GM23338 (cell line): Measurements from ENCODE around the gene FSD1. TPM values are rescaled to one million over a fixed set of nuclear protein-coding genes. Genes with fewer than 3 reads are reported as not detected.

Source experiments
- ATAC-seq: fragments of 200-7000 bp; cut with Tn5 transposase; 3 replicates; pipeline ENCODE4 v1.9.1; 2020
- DNase-seq: peaks from one replicate; pipeline ENCODE4 v3.0.0-alpha.2; 2015; ENCODE audit warnings: low spot score
- H2AFZ ChIP-seq: fragments of 200-600 bp; sonication (generic); 2 replicates; pipeline ENCODE4 v1.8.0; 2016; ENCODE audit warnings: antibody characterized with exemption, mild to moderate bottlenecking, moderate library complexity
- H3F3A ChIP-seq: fragments of 200-600 bp; sonication (generic); replicated peaks from 2 replicates; pipeline ENCODE4 v1.8.0; 2017; ENCODE audit warnings: antibody characterized with exemption, mixed run types, low read depth
- H3K27ac ChIP-seq: fragments of 200-600 bp; sonication (generic); 2 replicates; pipeline ENCODE4 v1.6.1; 2016; ENCODE audit warnings: low read depth
- H3K27me3 ChIP-seq: fragments of 200-600 bp; sonication (generic); 2 replicates; pipeline ENCODE4 v1.8.0; 2016; ENCODE audit warnings: mild to moderate bottlenecking, mixed run types, moderate library complexity; ENCODE audit not compliant: insufficient read depth
- H3K36me3 ChIP-seq: fragments of 200-600 bp; sonication (generic); 2 replicates; pipeline ENCODE4 v1.8.0; 2016; ENCODE audit warnings: mild to moderate bottlenecking; ENCODE audit not compliant: insufficient read depth
- H3K4me1 ChIP-seq: fragments of 200-600 bp; sonication (generic); 2 replicates; pipeline ENCODE4 v1.8.0; 2016; ENCODE audit warnings: mild to moderate bottlenecking, moderate library complexity; ENCODE audit not compliant: insufficient read depth
- H3K4me2 ChIP-seq: fragments of 200-600 bp; sonication (generic); 2 replicates; pipeline ENCODE4 v1.7.1; 2017; ENCODE audit warnings: mixed run types
- H3K4me3 ChIP-seq: fragments of 200-600 bp; sonication (generic); 2 replicates; pipeline ENCODE4 v1.6.1; 2016; ENCODE audit warnings: mixed run types
- H3K79me2 ChIP-seq: fragments of 200-600 bp; sonication (generic); replicated peaks from 2 replicates; pipeline ENCODE4 v1.8.0; 2017; ENCODE audit warnings: mild to moderate bottlenecking; ENCODE audit not compliant: insufficient read depth
- H3K9me2 ChIP-seq: fragments of 200-600 bp; sonication (generic); 2 replicates; pipeline ENCODE4 v1.8.0; 2017; ENCODE audit not compliant: insufficient read depth
- H4K20me1 ChIP-seq: fragments of 200-600 bp; sonication (generic); replicated peaks from 2 replicates; pipeline ENCODE4 v1.8.0; 2017; ENCODE audit warnings: mild to moderate bottlenecking; ENCODE audit not compliant: insufficient read depth
- H3K27ac Mint-ChIP-seq: 2 replicates; pipeline ENCODE4 v1.8.0; 2020; ENCODE audit warnings: inconsistent platforms, mild to moderate bottlenecking, moderate library complexity, mixed read lengths
- H3K27me3 Mint-ChIP-seq: 3 replicates; pipeline ENCODE4 v1.8.0; 2022; ENCODE audit warnings: low read depth, mild to moderate bottlenecking, moderate library complexity, mixed read lengths, inconsistent platforms; ENCODE audit not compliant: insufficient read depth, poor library complexity
- H3K36me3 Mint-ChIP-seq: 3 replicates; pipeline ENCODE4 v1.8.0; 2021; ENCODE audit warnings: low read depth, mild to moderate bottlenecking, inconsistent platforms, moderate library complexity, mixed read lengths
- H3K4me1 Mint-ChIP-seq: 3 replicates; pipeline ENCODE4 v1.8.0; 2020; ENCODE audit warnings: mild to moderate bottlenecking, inconsistent platforms, mixed read lengths
- H3K4me3 Mint-ChIP-seq: 3 replicates; pipeline ENCODE4 v1.8.0; 2021; ENCODE audit warnings: moderate library complexity, mild to moderate bottlenecking, inconsistent platforms, mixed read lengths
- H3K9me3 Mint-ChIP-seq: 3 replicates; pipeline ENCODE4 v1.8.0; 2020; ENCODE audit warnings: moderate library complexity, mild to moderate bottlenecking, inconsistent platforms, mixed read lengths
- EZH2 ChIP-seq: fragments of 200-600 bp; sonication (generic); IDR thresholded peaks from one replicate; pipeline ENCODE4 v1.8.0; 2017; ENCODE audit warnings: antibody characterized with exemption, mild to moderate bottlenecking, low read depth; ENCODE audit not compliant: unreplicated experiment
- NANOG ChIP-seq: IDR thresholded peaks from 2 replicates; pipeline ENCODE4 v1.6.1; 2016; ENCODE audit warnings: antibody characterized with exemption, borderline replicate concordance
- POLR2AphosphoS5 ChIP-seq: IDR thresholded peaks from 2 replicates; pipeline ENCODE4 v1.6.1; 2016; ENCODE audit warnings: antibody characterized with exemption, low read depth
- STAT1 ChIP-seq: IDR thresholded peaks from one replicate; pipeline ENCODE4 v1.6.1; 2016; ENCODE audit warnings: antibody characterized with exemption; ENCODE audit not compliant: unreplicated experiment
- ZNF331 ChIP-seq: fragments of 250-450 bp; sonication (Bioruptor Pico); IDR thresholded peaks from 2 replicates; pipeline ENCODE4 v1.5.0; 2020; ENCODE audit warnings: low read depth, mild to moderate bottlenecking, moderate library complexity
- polyA plus RNA-seq: library from polyadenylated mRNA; unstranded; fragments of >200 nt; fragmentation: Nextera tagmentation; extraction: Ambion mirVana; gene quantifications from 2 replicates; pipeline ENCODE4 v1.2.1, GENCODE V29; 2016
- total RNA-seq: library from RNA; depleted of rRNA; stranded (reverse); fragments of >200 nt; shearing (Covaris generic); gene quantifications from 2 replicates; pipeline ENCODE4 v1.2.3, GENCODE V29; 2014
- TF ChIP-seq, protein P1 (sequence below): IDR thresholded peaks from one replicate; pipeline ENCODE4 v1.6.1; 2018; ENCODE audit warnings: antibody characterized with exemption; ENCODE audit not compliant: unreplicated experiment
- TF ChIP-seq, protein P2 (sequence below): IDR thresholded peaks from 2 replicates; pipeline ENCODE4 v1.6.1; 2016; ENCODE audit warnings: antibody characterized with exemption
- TF ChIP-seq, protein P3 (sequence below), 2 experiments: fragments of 200-600 bp in 1 of 2; sonication (generic) in 1 of 2; conservative IDR thresholded peaks; 2 replicates each; pipeline versions ENCODE4 v1.5.1 to v1.6.1; 2016 to 2017; ENCODE audit warnings: antibody characterized with exemption in 2 of 2, low read depth in 2 of 2, mild to moderate bottlenecking in 2 of 2, moderate library complexity in 1 of 2

The FSD1 gene
- total and polyA plus RNA-seq, 2 experiments from 2014 or later = 50.7 to 82.9 TPM

DNA sequence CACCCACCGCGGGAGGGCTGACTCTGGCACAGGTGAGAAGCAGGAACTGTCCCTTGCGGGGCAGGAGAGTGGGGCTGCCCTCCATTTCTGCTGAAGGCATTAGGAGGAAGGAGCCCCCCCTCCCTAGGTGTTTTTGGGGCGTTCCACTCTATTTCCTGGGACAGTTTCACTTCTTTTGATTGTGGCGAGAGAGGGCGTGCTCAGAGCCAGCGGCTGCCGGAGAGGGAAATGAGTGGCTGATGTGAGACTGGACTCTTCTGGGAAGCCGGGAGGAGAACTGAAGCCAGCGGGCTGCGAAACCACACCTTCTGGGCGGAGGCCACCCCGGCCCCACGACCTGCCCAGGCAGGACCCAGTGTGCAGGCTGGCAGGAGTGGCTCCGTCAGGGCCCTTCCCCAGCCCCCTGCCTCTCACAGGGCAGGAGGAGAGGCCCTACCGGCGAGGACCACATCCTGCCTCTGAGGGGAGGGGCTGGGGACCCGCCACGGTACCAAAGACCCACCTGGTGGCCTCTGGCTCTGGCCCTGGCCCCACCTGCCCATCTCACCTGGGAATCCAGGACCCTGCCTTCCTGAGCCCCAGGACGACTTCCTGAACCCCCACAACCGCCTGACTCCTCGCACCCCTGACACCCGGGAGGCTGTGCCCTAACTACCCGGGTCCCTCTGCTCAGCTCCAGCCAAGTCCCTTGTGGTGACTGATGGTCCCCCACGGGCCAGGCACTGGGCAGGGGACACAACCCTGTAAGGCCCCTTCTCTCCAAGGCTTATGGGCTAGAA is 64.9 kb downstream of the FSD1 start:
- H3K27ac Mint-ChIP-seq = peak overlapping the region; percentile 94
- H3F3A ChIP-seq = peaks cover 8% of the 10 kb centered on the region; the same call in 1 of the 2 replicates
- peaks cover 11% of the 10 kb centered on the region; the same call in 1 of the 2 replicates for H4K20me1 ChIP-seq
- no peak overlapping the region for H3K4me3 ChIP-seq
- TF ChIP-seq NANOG = no peak
- TF ChIP-seq, protein P1, sequence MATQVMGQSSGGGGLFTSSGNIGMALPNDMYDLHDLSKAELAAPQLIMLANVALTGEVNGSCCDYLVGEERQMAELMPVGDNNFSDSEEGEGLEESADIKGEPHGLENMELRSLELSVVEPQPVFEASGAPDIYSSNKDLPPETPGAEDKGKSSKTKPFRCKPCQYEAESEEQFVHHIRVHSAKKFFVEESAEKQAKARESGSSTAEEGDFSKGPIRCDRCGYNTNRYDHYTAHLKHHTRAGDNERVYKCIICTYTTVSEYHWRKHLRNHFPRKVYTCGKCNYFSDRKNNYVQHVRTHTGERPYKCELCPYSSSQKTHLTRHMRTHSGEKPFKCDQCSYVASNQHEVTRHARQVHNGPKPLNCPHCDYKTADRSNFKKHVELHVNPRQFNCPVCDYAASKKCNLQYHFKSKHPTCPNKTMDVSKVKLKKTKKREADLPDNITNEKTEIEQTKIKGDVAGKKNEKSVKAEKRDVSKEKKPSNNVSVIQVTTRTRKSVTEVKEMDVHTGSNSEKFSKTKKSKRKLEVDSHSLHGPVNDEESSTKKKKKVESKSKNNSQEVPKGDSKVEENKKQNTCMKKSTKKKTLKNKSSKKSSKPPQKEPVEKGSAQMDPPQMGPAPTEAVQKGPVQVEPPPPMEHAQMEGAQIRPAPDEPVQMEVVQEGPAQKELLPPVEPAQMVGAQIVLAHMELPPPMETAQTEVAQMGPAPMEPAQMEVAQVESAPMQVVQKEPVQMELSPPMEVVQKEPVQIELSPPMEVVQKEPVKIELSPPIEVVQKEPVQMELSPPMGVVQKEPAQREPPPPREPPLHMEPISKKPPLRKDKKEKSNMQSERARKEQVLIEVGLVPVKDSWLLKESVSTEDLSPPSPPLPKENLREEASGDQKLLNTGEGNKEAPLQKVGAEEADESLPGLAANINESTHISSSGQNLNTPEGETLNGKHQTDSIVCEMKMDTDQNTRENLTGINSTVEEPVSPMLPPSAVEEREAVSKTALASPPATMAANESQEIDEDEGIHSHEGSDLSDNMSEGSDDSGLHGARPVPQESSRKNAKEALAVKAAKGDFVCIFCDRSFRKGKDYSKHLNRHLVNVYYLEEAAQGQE = no peak
- TF ChIP-seq POLR2AphosphoS5 = no peak
- TF ChIP-seq, protein P2, sequence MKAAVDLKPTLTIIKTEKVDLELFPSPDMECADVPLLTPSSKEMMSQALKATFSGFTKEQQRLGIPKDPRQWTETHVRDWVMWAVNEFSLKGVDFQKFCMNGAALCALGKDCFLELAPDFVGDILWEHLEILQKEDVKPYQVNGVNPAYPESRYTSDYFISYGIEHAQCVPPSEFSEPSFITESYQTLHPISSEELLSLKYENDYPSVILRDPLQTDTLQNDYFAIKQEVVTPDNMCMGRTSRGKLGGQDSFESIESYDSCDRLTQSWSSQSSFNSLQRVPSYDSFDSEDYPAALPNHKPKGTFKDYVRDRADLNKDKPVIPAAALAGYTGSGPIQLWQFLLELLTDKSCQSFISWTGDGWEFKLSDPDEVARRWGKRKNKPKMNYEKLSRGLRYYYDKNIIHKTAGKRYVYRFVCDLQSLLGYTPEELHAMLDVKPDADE = no peak
- no peak for TF ChIP-seq EZH2
- no peak for TF ChIP-seq ZNF331 (CRISPR knock-in tag)
- H3K27ac ChIP-seq = peak overlapping the region; percentile 66; the same call in 1 of the 2 replicates
- H2AFZ ChIP-seq = no peak overlapping the region
- ATAC-seq = peak; percentile 38
- no peaks in the 10 kb centered on the region for H3K9me2 ChIP-seq
- no peaks in the 10 kb centered on the region for H3K27me3 ChIP-seq
- peaks cover 35% of the 10 kb centered on the region for H3K79me2 ChIP-seq
- DNase-seq = peak; percentile 47
- peaks cover 28% of the 10 kb centered on the region for H3K4me1 Mint-ChIP-seq
- no peaks in the 10 kb centered on the region for H3K9me3 Mint-ChIP-seq
- peak overlapping the region; percentile 21; the same call in 1 of the 3 replicates for H3K4me3 Mint-ChIP-seq
- no peaks in the 10 kb centered on the region for H3K36me3 ChIP-seq
- peak overlapping the region; percentile 55; the same call in 1 of the 2 replicates for H3K4me2 ChIP-seq
- H3K27me3 Mint-ChIP-seq = peaks cover 26% of the 10 kb centered on the region
- peaks cover 10% of the 10 kb centered on the region for H3K4me1 ChIP-seq
- H3K36me3 Mint-ChIP-seq = no peaks in the 10 kb centered on the region

DNA sequence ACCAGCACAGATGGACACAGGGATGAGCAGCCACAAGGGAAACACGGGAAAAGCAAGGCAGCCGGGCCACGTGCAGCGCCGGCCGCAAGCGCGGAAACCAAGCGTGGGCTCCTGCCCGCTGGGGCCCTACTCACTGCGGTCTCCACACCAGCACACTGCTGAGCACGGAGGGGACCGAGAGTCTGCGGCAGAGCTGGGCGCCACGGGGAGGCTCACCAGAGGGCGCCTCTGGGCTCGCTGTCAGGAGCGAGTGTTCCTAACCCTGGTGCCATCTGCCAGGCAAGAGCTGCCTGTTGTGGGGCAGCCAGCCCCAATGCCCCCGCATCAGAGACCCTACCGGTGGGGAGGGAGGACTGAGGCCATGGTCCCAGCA is 65.5 kb downstream of the FSD1 start:
- no peak overlapping the region for H3K4me3 ChIP-seq
- H3K79me2 ChIP-seq = peaks cover 39% of the 10 kb centered on the region
- no peaks in the 10 kb centered on the region for H3K27me3 ChIP-seq
- H3K9me2 ChIP-seq = no peaks in the 10 kb centered on the region
- Mint-ChIP-seq H3K27me3 (peaks cover 26% of the 10 kb centered on the region), H3K4me3 (0 out of 3 replicates have a peak overlapping the region, but pooled peaks have one; percentile 21), H3K36me3 (no peaks in the 10 kb centered on the region), H3K4me1 (peaks cover 28% of the 10 kb centered on the region), H3K9me3 (no peaks in the 10 kb centered on the region), H3K27ac (peak overlapping the region; percentile 70; the same call in 1 of the 2 replicates)
- peak overlapping the region; percentile 66; the same call in 1 of the 2 replicates for H3K27ac ChIP-seq
- peak overlapping the region; percentile 55; the same call in 1 of the 2 replicates for H3K4me2 ChIP-seq
- peaks cover 16% of the 10 kb centered on the region for H3K4me1 ChIP-seq
- ATAC-seq (peak; percentile 73), DNase-seq (peak; percentile 65)
- TF ChIP-seq, protein P3, sequence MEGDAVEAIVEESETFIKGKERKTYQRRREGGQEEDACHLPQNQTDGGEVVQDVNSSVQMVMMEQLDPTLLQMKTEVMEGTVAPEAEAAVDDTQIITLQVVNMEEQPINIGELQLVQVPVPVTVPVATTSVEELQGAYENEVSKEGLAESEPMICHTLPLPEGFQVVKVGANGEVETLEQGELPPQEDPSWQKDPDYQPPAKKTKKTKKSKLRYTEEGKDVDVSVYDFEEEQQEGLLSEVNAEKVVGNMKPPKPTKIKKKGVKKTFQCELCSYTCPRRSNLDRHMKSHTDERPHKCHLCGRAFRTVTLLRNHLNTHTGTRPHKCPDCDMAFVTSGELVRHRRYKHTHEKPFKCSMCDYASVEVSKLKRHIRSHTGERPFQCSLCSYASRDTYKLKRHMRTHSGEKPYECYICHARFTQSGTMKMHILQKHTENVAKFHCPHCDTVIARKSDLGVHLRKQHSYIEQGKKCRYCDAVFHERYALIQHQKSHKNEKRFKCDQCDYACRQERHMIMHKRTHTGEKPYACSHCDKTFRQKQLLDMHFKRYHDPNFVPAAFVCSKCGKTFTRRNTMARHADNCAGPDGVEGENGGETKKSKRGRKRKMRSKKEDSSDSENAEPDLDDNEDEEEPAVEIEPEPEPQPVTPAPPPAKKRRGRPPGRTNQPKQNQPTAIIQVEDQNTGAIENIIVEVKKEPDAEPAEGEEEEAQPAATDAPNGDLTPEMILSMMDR (conservative IDR thresholded peaks at IDR 0.05; ENCODE audit: low read depth in 2 of 2) = peak in 1 of 2 experiments; percentile 74; a peak in 3 of 4 replicates
- TF ChIP-seq, protein P1 = no peak
- TF ChIP-seq STAT1 (no peak), POLR2AphosphoS5 (no peak)
- H4K20me1 ChIP-seq = peaks cover 11% of the 10 kb centered on the region; the same call in 1 of the 2 replicates
- 0 out of 2 replicates have a peak, but pooled peaks cover 7% of the 10 kb centered on the region for H3F3A ChIP-seq
- no peaks in the 10 kb centered on the region for H3K36me3 ChIP-seq
- H2AFZ ChIP-seq = no peak overlapping the region
